ENCODE results near the gene ADAMTS8.

The ADAMTS8 gene

GRCh38 chr11:130436171-130436570 lies 7.8 kb upstream of the ADAMTS8 start:
- DNase-seq = no peak

- no peak for DNase-seq
Observed at GRCh38 chr11:130435671-130436070, 7.3 kb upstream of the ADAMTS8 start.

- peak; percentile 66 to 69 for DNase-seq
Observed at GRCh38 chr11:130434521-130435223, 6.3 kb upstream of the ADAMTS8 start.

- DNase-seq = no peak
Observed at GRCh38 chr11:130433357-130433756, 4.9 kb upstream of the ADAMTS8 start.

GRCh38 chr11:130431801-130432200 lies 3.4 kb upstream of the ADAMTS8 start:
- DNase-seq = no peak

- peak; percentile 7 to 31 for DNase-seq
Observed at GRCh38 chr11:130431331-130431773, 2.9 kb upstream of the ADAMTS8 start.

- DNase-seq = no peak
Observed at GRCh38 chr11:130429983-130430382, 1.6 kb upstream of the ADAMTS8 start.

- no peak for DNase-seq
Observed at GRCh38 chr11:130429120-130429681, 792 bp upstream of the ADAMTS8 start.

GRCh38 chr11:130427581-130428315 lies 661 bp downstream of the ADAMTS8 start:
- DNase-seq = no peak

GRCh38 chr11:130426837-130427341 lies 1.5 kb downstream of the ADAMTS8 start:
- DNase-seq = no peak

- DNase-seq = no peak
Observed at GRCh38 chr11:130426223-130426836, 2.1 kb downstream of the ADAMTS8 start.

- no peak for DNase-seq
Observed at GRCh38 chr11:130425156-130425555, 3.3 kb downstream of the ADAMTS8 start.

GRCh38 chr11:130424613-130425140 lies 3.7 kb downstream of the ADAMTS8 start:
- DNase-seq = no peak

- no peak for DNase-seq
Observed at GRCh38 chr11:130423541-130424142, 4.8 kb downstream of the ADAMTS8 start.

GRCh38 chr11:130422251-130422995 lies 6.0 kb downstream of the ADAMTS8 start:
- no peak for DNase-seq

- DNase-seq = no peak
Observed at GRCh38 chr11:130421697-130422096, 6.7 kb downstream of the ADAMTS8 start.

- DNase-seq = no peak
Observed at GRCh38 chr11:130421199-130421585, 7.2 kb downstream of the ADAMTS8 start.

- DNase-seq = peak in 1 of 2 experiments; percentile 11
Observed at GRCh38 chr11:130420478-130421198, 7.8 kb downstream of the ADAMTS8 start.

GRCh38 chr11:130418756-130419155 lies 9.7 kb downstream of the ADAMTS8 start:
- no peak for DNase-seq

- DNase-seq = no peak
Observed at GRCh38 chr11:130418210-130418609, 10.2 kb downstream of the ADAMTS8 start.

GRCh38 chr11:130416906-130417305 lies 11.5 kb downstream of the ADAMTS8 start:
- DNase-seq = no peak
